CD4-positive, alpha-beta T cell (primary cell): ENCODE data around the gene KNDC1. TPM values are rescaled to one million over a fixed set of nuclear protein-coding genes. Genes with fewer than 3 reads are reported as not detected.

Experiments used
- ATAC-seq: fragments of 200-7000 bp; cut with Tn5 transposase; one replicate; pipeline ENCODE4 v1.10.0; 2022; ENCODE audit warnings: mild to moderate bottlenecking; ENCODE audit not compliant: poor library complexity
- CTCF ChIA-PET: fragments of 350-600 bp; sonication (Branson Sonifier 250); formaldehyde crosslinking; loops from one replicate; lab custom pipeline; 2021; ENCODE audit warnings: antibody characterized with exemption, inconsistent platforms; lab: Charles Lee
- POLR2A ChIA-PET: fragments of 350-600 bp; sonication (Branson Sonifier 250); formaldehyde crosslinking; loops from one replicate; lab custom pipeline; 2021; ENCODE audit warnings: antibody characterized with exemption, inconsistent platforms; lab: Charles Lee
- DNase-seq, 14 experiments: peaks; one replicate each; pipeline ENCODE4 v3.0.0-alpha.2; 2013 to 2020; ENCODE audit warnings: mixed read lengths in 2 of 14
- H3K27ac ChIP-seq, 2 donors: one replicate each; pipeline versions ENCODE4 v1.5.1 to v1.7.0; 2013; ENCODE audit warnings: low read length in 2 of 2, low read depth in 1 of 2, mild to moderate bottlenecking in 1 of 2
- H3K27me3 ChIP-seq, 2 experiments: 1 replicate in 1 of 2; 2 replicates in 1 of 2; pipeline versions ENCODE4 v1.6.1 to v1.7.0; 2013; ENCODE audit warnings: low read length in 2 of 2, control low read depth in 1 of 2, mild to moderate bottlenecking in 1 of 2, moderate library complexity in 1 of 2; ENCODE audit not compliant: insufficient read depth in 2 of 2, control insufficient read depth in 1 of 2
- H3K36me3 ChIP-seq: one replicate; pipeline ENCODE4 v1.6.1; 2013; ENCODE audit warnings: low read length, control low read depth; ENCODE audit not compliant: insufficient read depth
- H3K4me1 ChIP-seq: one replicate; pipeline ENCODE4 v1.6.1; 2013; ENCODE audit warnings: low read length, control low read depth; ENCODE audit not compliant: insufficient read depth
- H3K4me3 ChIP-seq: one replicate; pipeline ENCODE4 v1.5.1; 2013; ENCODE audit warnings: mild to moderate bottlenecking, low read length, moderate library complexity
- H3K9me3 ChIP-seq, 2 experiments: 1 replicate in 1 of 2; 2 replicates in 1 of 2; pipeline versions ENCODE4 v1.6.1 to v1.7.0; 2013; ENCODE audit warnings: low read length in 2 of 2, mild to moderate bottlenecking in 2 of 2, control low read depth in 1 of 2, moderate library complexity in 1 of 2; ENCODE audit not compliant: control insufficient read depth in 1 of 2, insufficient read depth in 1 of 2
- H3K27ac Mint-ChIP-seq: one replicate; pipeline ENCODE4 v1.8.0; 2020; ENCODE audit warnings: mixed read lengths
- H3K27me3 Mint-ChIP-seq: one replicate; pipeline ENCODE4 v1.8.0; 2021; ENCODE audit warnings: mixed read lengths
- H3K36me3 Mint-ChIP-seq: one replicate; pipeline ENCODE4 v1.8.0; 2021; ENCODE audit warnings: low read depth, mixed read lengths
- H3K4me1 Mint-ChIP-seq: one replicate; pipeline ENCODE4 v1.8.0; 2021; ENCODE audit warnings: low read depth, mixed read lengths
- H3K4me3 Mint-ChIP-seq: one replicate; pipeline ENCODE4 v1.8.0; 2020; ENCODE audit warnings: mild to moderate bottlenecking, mixed read lengths
- H3K9me3 Mint-ChIP-seq: one replicate; pipeline ENCODE4 v1.8.0; 2020; ENCODE audit warnings: mixed read lengths
- CTCF ChIP-seq: fragments of 200-600 bp; IDR thresholded peaks from one replicate; pipeline ENCODE4 v1.8.0; 2022; ENCODE audit warnings: antibody characterized with exemption, mild to moderate bottlenecking
- intact Hi-C, 2 experiments: fragments of 100-400 bp; cut with DNase I in 1 of 2; cut with micrococcal nuclease in 1 of 2; formaldehyde crosslinking; loops; one replicate each; pipeline versions ENCODE4 v1.15.1 to v1.9.0; 2023 to 2025; cut with DNase I, micrococcal nuclease
- total RNA-seq, 174 experiments: library from RNA in 2 of 174; stranded (reverse) in 2 of 174; gene quantifications; one replicate each; pipeline ENCODE4 v1.2.3 and lab custom pipeline; 2021 to 2026

KNDC1 gene
- total RNA-seq, 2 experiments from 2014 or later = not detected

- H3K27ac ChIP-seq = no peak overlapping the region
- peaks cover 3 to 61% of the 10 kb centered on the region in 2 experiments for H3K9me3 ChIP-seq
- Mint-ChIP-seq H3K4me3 (no peak overlapping the region), H3K4me1 (no peaks in the 10 kb centered on the region), H3K27me3 (peaks cover 7% of the 10 kb centered on the region), H3K9me3 (no peaks in the 10 kb centered on the region), H3K27ac (no peak overlapping the region), H3K36me3 (no peaks in the 10 kb centered on the region)
- intact Hi-C loops = no loop called here
- POLR2A ChIA-PET = no interaction called here
- ATAC-seq (no peak), DNase-seq (no peak)
- CTCF ChIA-PET = no interaction called here
- H3K4me3 ChIP-seq = no peak overlapping the region
- no peak for TF ChIP-seq CTCF
- no peaks in the 10 kb centered on the region for H3K4me1 ChIP-seq
- H3K27me3 ChIP-seq = peaks cover 0 to 6% of the 10 kb centered on the region in 2 experiments
- H3K36me3 ChIP-seq = no peaks in the 10 kb centered on the region
Measured at GRCh38 chr10:133113146-133113830, 46.7 kb upstream of the KNDC1 start.

- Histone ChIP-seq H3K27ac (no peak overlapping the region), H3K4me1 (no peaks in the 10 kb centered on the region), H3K4me3 (no peak overlapping the region), H3K27me3 (peaks cover 0 to 6% of the 10 kb centered on the region in 2 experiments), H3K36me3 (no peaks in the 10 kb centered on the region), H3K9me3 (peaks cover 0 to 57% of the 10 kb centered on the region in 2 experiments)
- ATAC-seq (no peak), DNase-seq (no peak)
- intact Hi-C loops = no loop called here
- ChIA-PET CTCF (no interaction called here), POLR2A (no interaction called here)
- no peak for TF ChIP-seq CTCF
- Mint-ChIP-seq H3K36me3 (no peaks in the 10 kb centered on the region), H3K4me1 (no peaks in the 10 kb centered on the region), H3K27me3 (peaks cover 7% of the 10 kb centered on the region), H3K9me3 (no peaks in the 10 kb centered on the region), H3K27ac (no peak overlapping the region), H3K4me3 (no peak overlapping the region)
Measured at GRCh38 chr10:133113847-133114246, 46.2 kb upstream of the KNDC1 start.

GRCh38 chr10:133114251-133114650 lies 45.8 kb upstream of the KNDC1 start:
- intact Hi-C loops = no loop called here
- H3K27ac ChIP-seq = no peak overlapping the region
- CTCF ChIA-PET = no interaction called here
- peaks cover 7% of the 10 kb centered on the region for H3K27me3 Mint-ChIP-seq
- no peak for TF ChIP-seq CTCF
- H3K36me3 Mint-ChIP-seq = no peaks in the 10 kb centered on the region
- POLR2A ChIA-PET = no interaction called here
- H3K4me1 ChIP-seq = no peaks in the 10 kb centered on the region
- no peak for DNase-seq
- no peak overlapping the region for H3K4me3 Mint-ChIP-seq
- no peak for ATAC-seq
- H3K4me3 ChIP-seq = no peak overlapping the region
- no peaks in the 10 kb centered on the region for H3K36me3 ChIP-seq
- peaks cover 0 to 57% of the 10 kb centered on the region in 2 experiments for H3K9me3 ChIP-seq
- H3K4me1 Mint-ChIP-seq = no peaks in the 10 kb centered on the region
- no peak overlapping the region for H3K27ac Mint-ChIP-seq
- H3K27me3 ChIP-seq = peaks cover 0 to 6% of the 10 kb centered on the region in 2 experiments
- no peaks in the 10 kb centered on the region for H3K9me3 Mint-ChIP-seq
